GM23338 (cell line): ENCODE measurements around the gene CTBP2. TPM values are rescaled to one million over a fixed set of nuclear protein-coding genes. Genes with fewer than 3 reads are reported as not detected.

ENCODE experiments used
- ATAC-seq: fragments of 200-7000 bp; cut with Tn5 transposase; 3 replicates; pipeline ENCODE4 v1.9.1; 2020
- DNase-seq: peaks from one replicate; pipeline ENCODE4 v3.0.0-alpha.2; 2015; ENCODE audit warnings: low spot score
- H2AFZ ChIP-seq: fragments of 200-600 bp; sonication (generic); 2 replicates; pipeline ENCODE4 v1.8.0; 2016; ENCODE audit warnings: antibody characterized with exemption, mild to moderate bottlenecking, moderate library complexity
- H3F3A ChIP-seq: fragments of 200-600 bp; sonication (generic); replicated peaks from 2 replicates; pipeline ENCODE4 v1.8.0; 2017; ENCODE audit warnings: antibody characterized with exemption, mixed run types, low read depth
- H3K27ac ChIP-seq: fragments of 200-600 bp; sonication (generic); 2 replicates; pipeline ENCODE4 v1.6.1; 2016; ENCODE audit warnings: low read depth
- H3K27me3 ChIP-seq: fragments of 200-600 bp; sonication (generic); 2 replicates; pipeline ENCODE4 v1.8.0; 2016; ENCODE audit warnings: mild to moderate bottlenecking, mixed run types, moderate library complexity; ENCODE audit not compliant: insufficient read depth
- H3K36me3 ChIP-seq: fragments of 200-600 bp; sonication (generic); 2 replicates; pipeline ENCODE4 v1.8.0; 2016; ENCODE audit warnings: mild to moderate bottlenecking; ENCODE audit not compliant: insufficient read depth
- H3K4me1 ChIP-seq: fragments of 200-600 bp; sonication (generic); 2 replicates; pipeline ENCODE4 v1.8.0; 2016; ENCODE audit warnings: mild to moderate bottlenecking, moderate library complexity; ENCODE audit not compliant: insufficient read depth
- H3K4me2 ChIP-seq: fragments of 200-600 bp; sonication (generic); 2 replicates; pipeline ENCODE4 v1.7.1; 2017; ENCODE audit warnings: mixed run types
- H3K4me3 ChIP-seq: fragments of 200-600 bp; sonication (generic); 2 replicates; pipeline ENCODE4 v1.6.1; 2016; ENCODE audit warnings: mixed run types
- H3K79me2 ChIP-seq: fragments of 200-600 bp; sonication (generic); replicated peaks from 2 replicates; pipeline ENCODE4 v1.8.0; 2017; ENCODE audit warnings: mild to moderate bottlenecking; ENCODE audit not compliant: insufficient read depth
- H3K9me2 ChIP-seq: fragments of 200-600 bp; sonication (generic); 2 replicates; pipeline ENCODE4 v1.8.0; 2017; ENCODE audit not compliant: insufficient read depth
- H4K20me1 ChIP-seq: fragments of 200-600 bp; sonication (generic); replicated peaks from 2 replicates; pipeline ENCODE4 v1.8.0; 2017; ENCODE audit warnings: mild to moderate bottlenecking; ENCODE audit not compliant: insufficient read depth
- H3K27ac Mint-ChIP-seq: 2 replicates; pipeline ENCODE4 v1.8.0; 2020; ENCODE audit warnings: inconsistent platforms, mild to moderate bottlenecking, moderate library complexity, mixed read lengths
- H3K27me3 Mint-ChIP-seq: 3 replicates; pipeline ENCODE4 v1.8.0; 2022; ENCODE audit warnings: low read depth, mild to moderate bottlenecking, moderate library complexity, mixed read lengths, inconsistent platforms; ENCODE audit not compliant: insufficient read depth, poor library complexity
- H3K36me3 Mint-ChIP-seq: 3 replicates; pipeline ENCODE4 v1.8.0; 2021; ENCODE audit warnings: low read depth, mild to moderate bottlenecking, inconsistent platforms, moderate library complexity, mixed read lengths
- H3K4me1 Mint-ChIP-seq: 3 replicates; pipeline ENCODE4 v1.8.0; 2020; ENCODE audit warnings: mild to moderate bottlenecking, inconsistent platforms, mixed read lengths
- H3K4me3 Mint-ChIP-seq: 3 replicates; pipeline ENCODE4 v1.8.0; 2021; ENCODE audit warnings: moderate library complexity, mild to moderate bottlenecking, inconsistent platforms, mixed read lengths
- H3K9me3 Mint-ChIP-seq: 3 replicates; pipeline ENCODE4 v1.8.0; 2020; ENCODE audit warnings: moderate library complexity, mild to moderate bottlenecking, inconsistent platforms, mixed read lengths
- CREB1 ChIP-seq: fragments of 250-450 bp; sonication (Bioruptor Pico); IDR thresholded peaks from 2 replicates; pipeline ENCODE4 v1.5.0; 2020; ENCODE audit warnings: low read depth, mild to moderate bottlenecking, moderate library complexity
- CTCF ChIP-seq, 2 experiments: fragments of 200-600 bp in 1 of 2; sonication (generic) in 1 of 2; conservative IDR thresholded peaks; 2 replicates each; pipeline versions ENCODE4 v1.5.1 to v1.6.1; 2016 to 2017; ENCODE audit warnings: antibody characterized with exemption in 2 of 2, low read depth in 2 of 2, mild to moderate bottlenecking in 2 of 2, moderate library complexity in 1 of 2
- ETS1 ChIP-seq: IDR thresholded peaks from 2 replicates; pipeline ENCODE4 v1.6.1; 2016; ENCODE audit warnings: antibody characterized with exemption
- EZH2 ChIP-seq: fragments of 200-600 bp; sonication (generic); IDR thresholded peaks from one replicate; pipeline ENCODE4 v1.8.0; 2017; ENCODE audit warnings: antibody characterized with exemption, mild to moderate bottlenecking, low read depth; ENCODE audit not compliant: unreplicated experiment
- EZH2phosphoT487 ChIP-seq: fragments of 200-600 bp; sonication (generic); IDR thresholded peaks from one replicate; pipeline ENCODE4 v1.8.1; 2018; ENCODE audit warnings: antibody characterized with exemption; ENCODE audit not compliant: unreplicated experiment
- JUNB ChIP-seq: IDR thresholded peaks from one replicate; pipeline ENCODE4 v1.6.1; 2016; ENCODE audit warnings: antibody characterized with exemption; ENCODE audit not compliant: unreplicated experiment
- NANOG ChIP-seq: IDR thresholded peaks from 2 replicates; pipeline ENCODE4 v1.6.1; 2016; ENCODE audit warnings: antibody characterized with exemption, borderline replicate concordance
- POLR2AphosphoS5 ChIP-seq: IDR thresholded peaks from 2 replicates; pipeline ENCODE4 v1.6.1; 2016; ENCODE audit warnings: antibody characterized with exemption, low read depth
- STAT1 ChIP-seq: IDR thresholded peaks from one replicate; pipeline ENCODE4 v1.6.1; 2016; ENCODE audit warnings: antibody characterized with exemption; ENCODE audit not compliant: unreplicated experiment
- ZNF114 ChIP-seq: fragments of 250-450 bp; sonication (Bioruptor Pico); IDR thresholded peaks from 2 replicates; pipeline ENCODE4 v1.5.0; 2020; ENCODE audit warnings: mild to moderate bottlenecking, moderate library complexity
- ZNF331 ChIP-seq: fragments of 250-450 bp; sonication (Bioruptor Pico); IDR thresholded peaks from 2 replicates; pipeline ENCODE4 v1.5.0; 2020; ENCODE audit warnings: low read depth, mild to moderate bottlenecking, moderate library complexity
- ZNF462 ChIP-seq: fragments of 250-450 bp; sonication (Bioruptor Pico); IDR thresholded peaks from 2 replicates; pipeline ENCODE4 v1.5.0; 2020; ENCODE audit warnings: mild to moderate bottlenecking, moderate library complexity
- polyA plus RNA-seq: library from polyadenylated mRNA; unstranded; fragments of >200 nt; fragmentation: Nextera tagmentation; extraction: Ambion mirVana; gene quantifications from 2 replicates; pipeline ENCODE4 v1.2.1, GENCODE V29; 2016
- total RNA-seq: library from RNA; depleted of rRNA; stranded (reverse); fragments of >200 nt; shearing (Covaris generic); gene quantifications from 2 replicates; pipeline ENCODE4 v1.2.3, GENCODE V29; 2014
- TF ChIP-seq, protein P1 (sequence below): IDR thresholded peaks from one replicate; pipeline ENCODE4 v1.6.1; 2018; ENCODE audit warnings: antibody characterized with exemption; ENCODE audit not compliant: unreplicated experiment

Gene CTBP2
- total and polyA plus RNA-seq, 2 experiments from 2014 or later, result 133 to 265 TPM

GRCh38 chr10:125017547-125018298 lies 142.6 kb downstream of the CTBP2 start:
- Histone ChIP-seq H3K36me3 (no peaks in the 10 kb centered on the region; the same call in none of the 2 replicates), H2AFZ (no peak overlapping the region), H3K27me3 (no peaks in the 10 kb centered on the region), H3F3A (no peaks in the 10 kb centered on the region), H3K4me2 (no peak overlapping the region), H3K4me3 (no peak overlapping the region), H3K27ac (no peak overlapping the region), H3K79me2 (peaks cover 100% of the 10 kb centered on the region), H4K20me1 (peaks cover 64% of the 10 kb centered on the region), H3K4me1 (peaks cover 14% of the 10 kb centered on the region; the same call in 1 of the 2 replicates), H3K9me2 (no peaks in the 10 kb centered on the region)
- Mint-ChIP-seq H3K4me3 (no peak overlapping the region), H3K9me3 (peaks cover 21% of the 10 kb centered on the region), H3K27me3 (peaks cover 28% of the 10 kb centered on the region), H3K27ac (0 out of 2 replicates have a peak overlapping the region, but pooled peaks have one; percentile 12), H3K36me3 (peaks cover 83% of the 10 kb centered on the region), H3K4me1 (peaks cover 58% of the 10 kb centered on the region)
- DNase-seq (no peak), ATAC-seq (no peak)
- no peak for TF ChIP-seq EZH2phosphoT487
- TF ChIP-seq CREB1 (CRISPR knock-in tag), result no peak
- no peak for TF ChIP-seq NANOG
- TF ChIP-seq ZNF114 (CRISPR knock-in tag), result no peak
- no peak for TF ChIP-seq POLR2AphosphoS5
- no peak for TF ChIP-seq ETS1
- no peak for TF ChIP-seq EZH2
- TF ChIP-seq ZNF331 (CRISPR knock-in tag), result no peak
- no peak for TF ChIP-seq JUNB
- no peak for TF ChIP-seq CTCF (conservative IDR thresholded peaks at IDR 0.05; ENCODE audit: low read depth in 2 of 2)
- TF ChIP-seq STAT1, result no peak
- TF ChIP-seq, protein P1, sequence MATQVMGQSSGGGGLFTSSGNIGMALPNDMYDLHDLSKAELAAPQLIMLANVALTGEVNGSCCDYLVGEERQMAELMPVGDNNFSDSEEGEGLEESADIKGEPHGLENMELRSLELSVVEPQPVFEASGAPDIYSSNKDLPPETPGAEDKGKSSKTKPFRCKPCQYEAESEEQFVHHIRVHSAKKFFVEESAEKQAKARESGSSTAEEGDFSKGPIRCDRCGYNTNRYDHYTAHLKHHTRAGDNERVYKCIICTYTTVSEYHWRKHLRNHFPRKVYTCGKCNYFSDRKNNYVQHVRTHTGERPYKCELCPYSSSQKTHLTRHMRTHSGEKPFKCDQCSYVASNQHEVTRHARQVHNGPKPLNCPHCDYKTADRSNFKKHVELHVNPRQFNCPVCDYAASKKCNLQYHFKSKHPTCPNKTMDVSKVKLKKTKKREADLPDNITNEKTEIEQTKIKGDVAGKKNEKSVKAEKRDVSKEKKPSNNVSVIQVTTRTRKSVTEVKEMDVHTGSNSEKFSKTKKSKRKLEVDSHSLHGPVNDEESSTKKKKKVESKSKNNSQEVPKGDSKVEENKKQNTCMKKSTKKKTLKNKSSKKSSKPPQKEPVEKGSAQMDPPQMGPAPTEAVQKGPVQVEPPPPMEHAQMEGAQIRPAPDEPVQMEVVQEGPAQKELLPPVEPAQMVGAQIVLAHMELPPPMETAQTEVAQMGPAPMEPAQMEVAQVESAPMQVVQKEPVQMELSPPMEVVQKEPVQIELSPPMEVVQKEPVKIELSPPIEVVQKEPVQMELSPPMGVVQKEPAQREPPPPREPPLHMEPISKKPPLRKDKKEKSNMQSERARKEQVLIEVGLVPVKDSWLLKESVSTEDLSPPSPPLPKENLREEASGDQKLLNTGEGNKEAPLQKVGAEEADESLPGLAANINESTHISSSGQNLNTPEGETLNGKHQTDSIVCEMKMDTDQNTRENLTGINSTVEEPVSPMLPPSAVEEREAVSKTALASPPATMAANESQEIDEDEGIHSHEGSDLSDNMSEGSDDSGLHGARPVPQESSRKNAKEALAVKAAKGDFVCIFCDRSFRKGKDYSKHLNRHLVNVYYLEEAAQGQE, result no peak
- TF ChIP-seq ZNF462 (CRISPR knock-in tag), result no peak
